IPS-NIHi7 (cell line): ENCODE measurements around the gene ROR2.
A peak's percentile ranks its signal among the peaks of the same experiment; 100 is the strongest.
"Not testable (repeated sequence)": the region's sequence is repeated elsewhere in the genome, so short reads cannot be mapped to it uniquely, and the experiment has no call there.

Source experiments
- DNase-seq: peaks from one replicate; pipeline ENCODE4 v3.0.0; 2012; ENCODE audit warnings: mixed read lengths; ENCODE audit errors: extremely low spot score

Gene ROR2

GRCh38 chr9:91639054-91639453 is 311.0 kb downstream of the ROR2 start:
- no peak for DNase-seq

DNA sequence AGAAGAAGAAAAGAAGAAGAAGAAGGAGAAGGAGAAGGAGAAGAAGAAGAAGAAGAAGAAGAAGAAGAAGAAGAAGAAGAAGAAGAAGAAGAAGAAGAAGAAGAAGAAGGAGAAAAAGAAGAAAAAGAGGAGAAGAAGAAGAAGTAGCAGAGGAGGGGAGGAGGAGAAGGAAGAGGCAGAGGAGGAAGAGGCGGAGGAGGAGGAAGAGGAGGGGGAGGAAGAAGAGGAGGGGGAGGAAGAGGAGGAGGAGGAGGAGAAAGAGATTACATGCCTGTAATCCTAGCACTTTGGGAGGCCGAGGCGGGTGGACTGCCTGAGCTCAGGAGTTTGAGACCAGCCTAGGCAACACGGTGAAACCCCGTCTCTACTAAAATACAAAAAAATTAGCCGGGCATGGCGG is 315.2 kb downstream of the ROR2 start:
- not testable (repeated sequence) for DNase-seq

- no peak for DNase-seq
Measured at GRCh38 chr9:91629718-91630117, 320.3 kb downstream of the ROR2 start.

GRCh38 chr9:91628892-91629291 is 321.1 kb downstream of the ROR2 start:
- DNase-seq = no peak

DNA sequence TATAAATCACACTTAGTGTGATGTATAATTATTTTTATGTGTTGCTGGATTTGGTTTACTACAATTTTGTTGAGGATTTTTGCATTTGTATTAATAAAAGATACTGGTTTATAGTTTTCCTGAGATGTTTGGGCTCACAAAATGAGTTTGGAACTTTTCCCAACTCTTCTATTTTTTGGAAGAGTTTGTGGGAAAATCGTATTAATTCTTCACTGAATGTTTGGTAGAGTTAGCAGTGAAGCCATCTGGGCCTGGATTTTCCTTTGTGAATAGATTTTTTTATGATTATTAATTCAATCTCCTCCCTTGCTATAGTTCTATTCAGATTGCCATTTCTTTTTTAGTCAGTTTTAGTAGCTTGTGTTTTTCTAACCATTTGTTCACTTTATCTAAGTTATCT is 324.7 kb downstream of the ROR2 start:
- no peak for DNase-seq

DNA sequence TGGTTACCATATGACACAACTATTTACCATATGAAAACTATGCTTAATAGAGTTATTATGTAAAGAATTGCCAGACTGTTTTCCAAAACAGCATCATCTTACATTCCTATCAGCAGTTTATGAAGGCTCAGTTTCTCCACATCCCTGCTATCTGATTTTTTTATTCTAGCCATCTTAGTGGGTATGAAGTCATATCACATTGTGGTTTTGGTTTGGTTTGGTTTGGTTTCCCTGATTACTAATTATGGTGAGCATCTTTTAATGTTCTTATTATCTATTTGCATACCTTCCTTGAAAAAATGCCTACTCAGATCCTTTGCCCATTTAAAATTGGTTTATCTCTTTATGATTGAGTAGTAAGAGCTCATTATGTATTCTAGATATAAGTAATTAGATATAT is 327.0 kb downstream of the ROR2 start:
- DNase-seq = no peak

GRCh38 chr9:91622121-91622520 is 327.9 kb downstream of the ROR2 start:
- DNase-seq = not testable (repeated sequence)

- DNase-seq = not testable (repeated sequence)
Measured at GRCh38 chr9:91614044-91614443, 336.0 kb downstream of the ROR2 start.

- DNase-seq = no peak
Measured at GRCh38 chr9:91611582-91611981, 338.4 kb downstream of the ROR2 start.

- no peak for DNase-seq
Measured at GRCh38 chr9:91606255-91606995, 343.6 kb downstream of the ROR2 start.

GRCh38 chr9:91604451-91605179 is 345.4 kb downstream of the ROR2 start:
- no peak for DNase-seq

DNA sequence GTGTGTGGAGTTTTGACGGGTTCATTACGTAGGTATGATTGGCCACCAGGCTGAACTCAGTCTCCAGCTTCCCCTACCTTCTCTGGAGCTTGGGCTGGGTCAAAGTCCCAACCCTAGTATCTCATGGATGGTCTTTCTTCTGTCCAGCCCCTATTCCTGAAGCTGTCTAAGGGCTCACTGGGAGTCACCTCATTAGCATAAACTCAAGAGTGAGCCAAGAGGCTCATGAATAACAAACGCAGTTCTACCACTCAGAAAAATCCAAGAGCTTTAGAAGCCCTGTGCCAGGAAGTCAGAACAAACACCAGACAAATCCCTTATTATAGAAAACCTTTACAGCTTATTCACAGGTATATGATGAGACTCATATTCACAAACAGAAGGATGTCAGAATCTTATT is 346.1 kb downstream of the ROR2 start:
- DNase-seq = no peak

DNA sequence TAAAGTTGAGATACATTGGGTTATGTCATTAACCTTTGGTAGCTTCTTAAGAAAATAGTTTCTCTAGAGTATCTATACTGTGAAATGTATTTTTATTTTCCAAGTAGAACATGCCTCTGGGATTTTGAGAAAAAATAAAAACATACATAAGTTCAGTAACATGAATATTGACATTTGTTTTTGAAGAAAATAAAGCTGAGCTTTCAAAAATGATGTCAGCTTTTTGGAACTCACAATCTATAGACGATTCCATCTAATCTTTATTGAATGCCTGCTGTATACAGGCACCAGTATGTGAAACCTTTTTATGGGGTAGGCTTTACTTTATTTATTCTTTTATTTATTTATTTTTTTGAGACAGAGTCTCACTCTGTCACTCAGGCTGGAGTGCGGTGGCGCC is 350.5 kb downstream of the ROR2 start:
- DNase-seq = no peak

DNA sequence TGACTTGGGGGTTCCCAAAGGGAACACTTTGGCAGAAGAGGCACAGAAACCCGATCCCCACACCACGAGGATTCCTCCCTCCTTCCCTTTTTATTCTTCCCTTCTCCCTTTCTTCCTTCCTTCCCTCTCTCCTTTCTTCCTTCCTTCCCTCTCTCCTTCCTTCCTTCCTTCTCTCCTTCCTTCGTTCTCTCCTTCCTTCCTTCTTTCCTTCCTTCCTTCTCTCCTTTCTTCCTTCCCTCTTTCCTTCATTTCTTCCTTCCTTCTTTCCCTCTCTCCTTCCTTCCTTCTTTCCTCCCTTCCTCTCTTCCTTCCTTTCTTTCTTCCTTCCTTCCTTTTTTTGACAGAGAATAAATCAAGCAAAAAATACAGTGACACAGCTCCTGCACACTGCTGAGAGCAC is 358.4 kb downstream of the ROR2 start:
- DNase-seq = no peak

DNA sequence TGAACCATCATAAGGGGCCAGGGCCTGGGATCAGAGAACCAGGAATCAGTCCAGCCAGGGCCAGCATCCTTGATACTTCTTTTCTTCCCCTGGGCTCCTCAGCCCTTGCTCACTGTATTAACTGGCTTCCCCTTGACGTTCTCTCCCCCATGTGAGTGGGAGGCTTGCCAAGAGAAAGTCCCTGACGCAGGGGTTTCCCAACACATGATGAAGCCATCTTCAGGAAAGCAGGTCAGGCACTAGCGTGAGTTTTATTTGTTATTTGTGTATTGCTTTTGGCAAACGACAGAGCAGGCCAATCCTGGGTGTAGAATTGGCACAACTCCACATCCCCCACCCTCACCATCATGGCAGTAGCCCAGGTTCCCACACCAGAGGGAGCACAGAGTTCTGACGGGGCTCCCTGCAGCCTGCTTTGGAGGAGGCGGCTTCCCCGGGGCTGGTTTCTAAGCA is 360.9 kb downstream of the ROR2 start:
- DNase-seq = peak; percentile 20

DNA sequence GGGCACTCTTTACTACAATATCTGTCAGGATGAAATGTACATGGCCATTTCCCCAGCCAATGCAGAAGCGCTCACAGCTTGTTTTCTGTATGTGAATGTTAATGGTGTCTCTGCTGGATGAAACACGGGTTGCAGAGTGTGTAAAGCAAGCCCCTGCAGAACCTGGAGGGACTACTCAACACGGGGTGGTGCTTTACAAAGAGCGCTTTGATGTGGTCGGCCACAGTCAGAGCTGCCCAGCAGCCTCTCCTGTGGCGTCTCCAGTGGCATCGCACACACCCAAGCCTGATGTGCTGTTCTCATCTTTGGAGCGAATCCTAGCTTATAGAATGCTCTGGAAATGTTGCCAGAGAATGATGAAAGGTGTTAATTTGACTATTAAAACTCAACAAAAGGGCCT is 363.7 kb downstream of the ROR2 start:
- no peak for DNase-seq

GRCh38 chr9:91583966-91584365 is 366.1 kb downstream of the ROR2 start:
- DNase-seq = no peak

GRCh38 chr9:91583161-91583875 is 366.7 kb downstream of the ROR2 start:
- DNase-seq = no peak

GRCh38 chr9:91582181-91582580 is 367.8 kb downstream of the ROR2 start:
- no peak for DNase-seq

GRCh38 chr9:91580136-91580535 is 369.9 kb downstream of the ROR2 start:
- peak; percentile 81 for DNase-seq

DNA sequence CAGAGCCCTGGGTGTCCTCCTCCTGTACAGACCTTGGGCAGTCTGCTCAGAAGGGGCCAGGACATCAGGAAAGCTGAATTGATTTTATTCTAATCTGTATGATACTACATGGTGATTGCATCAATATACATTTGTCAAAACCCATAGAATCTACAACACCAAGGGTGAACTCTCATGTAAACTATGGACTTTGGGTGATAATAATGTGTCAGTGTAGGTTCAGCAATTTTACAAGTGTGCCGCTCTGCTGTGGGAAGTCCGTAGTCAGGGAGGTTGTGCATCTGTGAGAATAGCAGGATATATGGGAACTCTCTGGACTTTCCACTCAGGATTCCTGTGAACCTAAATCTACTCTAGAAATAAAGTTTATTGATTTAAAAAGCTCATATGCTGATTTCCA is 371.1 kb downstream of the ROR2 start:
- DNase-seq = no peak

DNA sequence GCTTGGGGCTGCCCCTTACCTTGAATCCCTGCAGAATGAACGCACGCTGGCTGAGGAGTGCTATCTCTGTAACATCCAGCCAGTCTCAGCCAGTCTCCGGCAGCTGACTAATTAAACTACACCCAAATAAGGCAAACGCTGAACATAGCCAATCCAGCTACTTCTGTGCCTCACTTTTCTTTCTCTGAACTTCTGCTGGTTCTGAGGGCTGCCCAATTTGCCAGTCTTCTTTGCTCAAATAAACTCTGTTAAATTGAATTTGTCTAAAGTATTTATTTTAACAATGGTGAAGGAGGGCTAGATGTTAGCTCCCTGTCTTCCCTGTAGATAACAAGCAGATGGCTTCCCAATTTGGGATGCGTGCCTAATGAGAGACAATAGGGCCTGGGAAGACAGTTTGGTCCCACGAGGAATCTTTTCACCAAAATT is 372.4 kb downstream of the ROR2 start:
- no peak for DNase-seq

DNA sequence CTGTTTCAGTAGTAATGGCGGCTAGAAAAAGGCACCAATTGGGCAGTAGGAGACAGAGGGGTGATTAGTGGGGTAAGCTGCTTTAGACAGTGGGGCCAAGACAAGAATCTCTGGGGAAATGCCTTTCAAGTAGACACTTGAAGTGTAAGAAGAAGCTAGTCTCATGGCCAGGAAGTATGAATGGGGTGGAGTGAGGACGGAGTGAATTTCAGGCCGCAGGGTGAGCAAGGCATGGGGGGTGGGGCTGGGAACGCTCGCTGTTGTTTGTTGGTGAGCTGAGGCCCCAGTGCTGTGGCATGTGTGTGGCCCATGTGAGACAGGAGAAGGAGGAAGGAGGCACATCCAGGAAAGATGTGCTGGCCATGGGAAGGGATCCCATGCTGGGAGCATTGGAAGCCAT is 377.2 kb downstream of the ROR2 start:
- DNase-seq = no peak
